Measurements from ENCODE around the gene IL16.

The IL16 gene

GRCh38 chr15:81165535-81165934 lies 31.1 kb upstream of the IL16 start:
- TF ChIP-seq CTCF (IDR thresholded peaks at IDR 0.05; ENCODE audit: insufficient read depth, low read depth, low read length, missing control alignments), result no peak
- no peak overlapping the region for H3K4me3 ChIP-seq (ENCODE audit: low read depth, low read length)
- DNase-seq (ENCODE audit: low read depth), result no peak

GRCh38 chr15:81166636-81167305 lies 29.9 kb upstream of the IL16 start:
- no peak overlapping the region for H3K4me3 ChIP-seq (ENCODE audit: low read depth, low read length)
- no peak for DNase-seq (ENCODE audit: low read depth)
- no peak for TF ChIP-seq CTCF (IDR thresholded peaks at IDR 0.05; ENCODE audit: insufficient read depth, low read depth, low read length, missing control alignments)

GRCh38 chr15:81168131-81168526 lies 28.6 kb upstream of the IL16 start:
- TF ChIP-seq CTCF (IDR thresholded peaks at IDR 0.05; ENCODE audit: insufficient read depth, low read depth, low read length, missing control alignments), result no peak
- DNase-seq (ENCODE audit: low read depth), result no peak

GRCh38 chr15:81168644-81169043 lies 28.0 kb upstream of the IL16 start:
- no peak overlapping the region for H3K4me3 ChIP-seq (ENCODE audit: low read depth, low read length)
- no peak for TF ChIP-seq CTCF (IDR thresholded peaks at IDR 0.05; ENCODE audit: insufficient read depth, low read depth, low read length, missing control alignments)
- no peak for DNase-seq (ENCODE audit: low read depth)

More at GRCh38 chr15:81168131-81168526, 28.6 kb upstream of the IL16 start:
- no peak overlapping the region for H3K4me3 ChIP-seq (ENCODE audit: low read depth, low read length)

- no peak for TF ChIP-seq CTCF (IDR thresholded peaks at IDR 0.05; ENCODE audit: insufficient read depth, low read depth, low read length, missing control alignments)
- H3K4me3 ChIP-seq (ENCODE audit: low read depth, low read length), result no peak overlapping the region
- DNase-seq (ENCODE audit: low read depth), result no peak
Measured at GRCh38 chr15:81170511-81170910, 26.2 kb upstream of the IL16 start.

GRCh38 chr15:81171286-81171685 lies 25.4 kb upstream of the IL16 start:
- no peak overlapping the region for H3K4me3 ChIP-seq (ENCODE audit: low read depth, low read length)
- TF ChIP-seq CTCF (IDR thresholded peaks at IDR 0.05; ENCODE audit: insufficient read depth, low read depth, low read length, missing control alignments), result no peak
- DNase-seq (ENCODE audit: low read depth), result no peak

Data from GM12865 (cell line).